GM21367 (cell line): Measurements from ENCODE around the gene SLC24A2.

Experiments
- ATAC-seq: cut with Tn5 transposase; IDR thresholded peaks from one replicate; pipeline ENCODE4 v1.9.1; 2021; ENCODE audit not compliant: unreplicated experiment

Gene SLC24A2

DNA sequence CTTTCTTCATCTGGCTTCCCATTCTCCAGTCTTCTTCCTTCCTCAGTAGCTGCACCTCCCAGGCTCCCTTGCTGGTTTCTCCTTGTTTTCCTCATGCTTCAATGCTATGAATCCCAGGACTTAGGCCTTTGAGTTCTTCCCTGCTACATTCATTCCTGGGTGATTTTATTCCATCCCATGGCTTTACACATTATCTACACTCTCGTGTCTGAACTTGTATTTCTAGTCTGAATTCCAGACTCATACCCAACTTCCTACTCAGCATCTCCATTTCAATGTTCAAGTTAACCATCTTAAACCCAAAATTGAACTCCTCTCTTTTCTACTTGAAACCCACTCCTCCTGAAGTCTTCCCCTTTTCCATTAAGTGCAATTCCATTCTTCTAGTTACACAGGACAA, 20.0 kb downstream of the SLC24A2 start:
- no peak for ATAC-seq

- no peak for ATAC-seq
These were observed 29.8 kb downstream of the SLC24A2 start for GRCh38 chr9:19759066-19759465.

DNA sequence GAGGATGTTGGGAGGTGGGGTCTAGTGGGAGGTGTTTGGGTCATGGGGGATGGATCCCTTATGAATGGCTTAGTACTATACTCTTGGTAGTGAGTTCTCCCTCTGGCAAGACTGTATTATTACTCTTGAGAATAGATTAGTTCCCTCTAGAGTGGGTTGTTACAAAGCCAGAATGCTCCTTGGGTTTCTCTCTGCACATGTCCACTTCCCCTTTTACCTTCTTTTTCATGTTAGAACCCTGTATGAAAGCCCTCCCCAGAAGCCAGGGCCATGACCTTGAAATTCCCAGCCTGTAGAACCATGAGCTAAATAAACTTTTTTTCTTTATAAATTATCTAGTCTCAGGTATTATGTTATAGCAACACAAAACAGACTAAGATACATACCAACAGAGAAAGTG, 31.1 kb downstream of the SLC24A2 start:
- no peak for ATAC-seq

DNA sequence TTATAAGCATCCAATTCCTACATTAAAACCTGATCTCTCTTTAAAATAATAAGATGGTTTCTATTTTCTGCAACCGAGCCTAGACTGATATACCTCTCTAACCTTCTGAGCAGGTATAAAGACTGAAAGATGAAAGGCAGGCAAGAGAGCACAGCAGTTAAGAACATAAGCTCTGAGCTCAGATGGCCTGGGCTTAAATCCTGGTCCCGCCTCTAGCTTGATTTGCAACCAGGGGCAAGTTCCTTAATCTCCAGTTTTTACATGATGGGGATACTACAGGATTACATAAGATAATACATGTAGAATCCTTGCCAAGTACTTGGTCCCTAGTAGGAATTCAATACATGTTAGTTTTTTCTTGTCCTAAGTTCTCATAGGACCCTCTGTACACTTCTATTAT, 33.9 kb downstream of the SLC24A2 start:
- no peak for ATAC-seq

DNA sequence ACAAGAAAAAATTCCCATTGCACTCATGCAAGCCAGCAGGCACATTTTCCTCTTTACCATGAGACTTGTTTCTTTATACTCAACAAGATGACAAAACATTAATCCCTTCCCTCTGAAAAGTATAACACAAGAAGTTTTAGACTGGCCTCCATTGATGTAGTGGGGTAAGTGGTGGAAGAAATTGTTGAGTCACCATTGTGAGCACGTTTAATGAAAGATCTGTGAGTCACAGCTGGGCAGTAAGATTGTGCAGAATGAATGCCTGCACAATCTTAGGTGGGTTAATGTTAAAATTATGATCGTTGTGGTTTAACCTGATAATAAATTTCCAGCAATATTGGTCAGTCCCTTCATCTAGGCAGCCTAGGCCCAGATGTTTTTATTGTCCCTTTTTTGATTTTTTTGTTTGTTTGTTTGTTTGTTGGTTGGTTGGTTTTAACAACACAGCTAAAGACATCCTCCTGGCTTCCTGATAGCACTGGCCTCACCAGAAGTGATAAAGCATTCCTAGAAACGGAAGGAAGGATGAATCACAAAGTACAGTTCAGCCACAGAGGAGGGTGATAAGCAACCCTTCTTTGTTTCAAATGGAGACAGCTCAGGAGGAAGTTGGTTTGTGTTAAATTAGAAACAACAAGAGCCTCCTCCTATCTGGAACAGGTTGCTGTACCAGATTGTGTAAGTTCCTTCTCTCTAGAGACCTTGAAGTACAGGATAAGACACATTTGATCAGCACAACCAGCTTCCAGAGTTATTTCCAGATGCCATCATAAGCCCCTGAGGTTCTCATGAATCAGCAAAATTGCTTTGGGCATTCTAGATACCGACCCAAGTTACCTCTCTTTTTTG, 40.3 kb downstream of the SLC24A2 start:
- ATAC-seq: no peak

GRCh38 chr9:19746223-19746622, 42.6 kb downstream of the SLC24A2 start:
- no peak for ATAC-seq

- ATAC-seq: no peak
These were observed 47.7 kb downstream of the SLC24A2 start for GRCh38 chr9:19741178-19741577.
